T-helper 1 cell (primary cell): Measurements from ENCODE around the gene NRM.
A peak's percentile ranks its signal among the peaks of the same experiment; 100 is the strongest.
"Not testable (repeated sequence)": the region's sequence is repeated elsewhere in the genome, so short reads cannot be mapped to it uniquely, and the experiment has no call there.

Experiments
- DNase-seq, 5 donors: peaks; one replicate each; pipeline ENCODE4 v3.0.0-alpha.2; 2012 to 2020

The NRM gene

DNA sequence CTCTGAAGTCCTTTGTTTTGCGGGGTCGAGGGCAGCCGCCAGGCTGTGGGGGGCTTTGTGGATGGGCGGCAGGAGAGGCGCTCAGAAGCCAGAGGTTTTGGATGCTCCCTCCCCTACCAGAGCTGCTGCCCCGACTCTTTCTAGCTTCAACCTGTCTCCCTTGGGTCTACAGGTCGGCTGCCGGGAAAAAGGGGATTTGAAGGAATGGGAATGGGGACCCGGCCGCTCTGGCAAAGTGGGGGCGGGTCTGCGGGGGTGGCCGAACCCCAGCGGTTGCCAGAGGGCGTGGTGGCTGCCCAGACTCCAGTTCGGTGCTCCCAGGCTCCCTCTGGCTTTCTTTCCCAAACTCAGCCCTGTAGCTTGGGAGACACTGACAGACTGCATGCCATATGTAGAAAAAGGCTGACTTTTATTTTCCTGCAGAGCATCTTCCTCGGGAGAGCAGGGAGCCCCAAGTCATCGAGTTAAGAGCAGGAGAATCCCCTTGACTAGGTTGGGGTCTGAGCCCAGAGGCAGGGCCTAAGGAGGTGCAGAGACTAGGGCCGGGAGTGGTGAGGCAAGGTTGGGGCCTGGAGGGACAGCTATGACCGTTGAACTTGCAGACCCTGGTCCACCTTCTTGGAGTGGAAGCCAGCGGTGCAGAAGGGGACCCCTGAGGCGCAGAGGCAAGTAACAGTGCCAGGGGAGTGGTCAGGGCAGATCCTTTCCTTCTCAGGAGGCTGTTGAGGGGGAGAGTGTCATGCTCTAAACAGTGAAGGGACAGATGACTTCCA, 2.9 kb downstream of the NRM start:
- no peak for DNase-seq

DNA sequence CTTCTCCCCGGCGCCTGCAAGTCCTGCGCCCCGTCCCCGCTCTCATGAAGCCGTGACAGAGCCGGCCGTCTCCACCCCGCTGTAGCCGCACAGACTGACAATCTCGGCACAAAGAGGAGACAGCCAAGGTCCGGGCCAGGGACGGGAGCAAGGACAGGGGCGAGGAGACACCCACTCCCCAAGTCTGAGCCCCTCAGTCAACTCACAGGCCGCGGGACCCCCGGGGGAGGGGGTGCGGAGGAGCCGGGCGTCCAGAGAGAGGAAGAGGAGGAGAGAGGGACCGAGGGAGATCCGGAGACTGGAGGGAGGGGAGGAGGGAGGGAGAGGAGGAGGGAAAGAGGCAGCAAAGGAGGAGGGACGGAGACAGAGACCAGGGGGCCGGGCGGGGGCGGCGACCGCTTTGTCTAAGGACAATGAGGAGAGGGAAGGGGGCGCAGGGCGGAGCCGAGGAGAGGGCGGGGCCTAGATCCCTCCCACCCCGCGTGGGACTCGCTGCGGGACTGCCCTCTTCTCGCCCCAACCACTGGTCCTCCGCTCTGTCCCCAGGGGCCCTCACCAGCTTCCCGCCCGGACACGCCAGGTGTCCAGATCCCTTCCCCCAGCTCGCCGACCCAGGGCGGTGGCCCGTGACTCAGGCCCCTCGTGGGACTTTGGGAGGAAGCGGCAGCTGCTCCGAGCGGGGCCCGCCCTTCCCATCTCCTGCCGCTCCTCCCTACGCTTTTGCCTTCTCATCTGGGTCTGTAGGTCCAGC, 3.7 kb downstream of the NRM start:
- peak; percentile 68 to 80 (median 71) for DNase-seq

DNA sequence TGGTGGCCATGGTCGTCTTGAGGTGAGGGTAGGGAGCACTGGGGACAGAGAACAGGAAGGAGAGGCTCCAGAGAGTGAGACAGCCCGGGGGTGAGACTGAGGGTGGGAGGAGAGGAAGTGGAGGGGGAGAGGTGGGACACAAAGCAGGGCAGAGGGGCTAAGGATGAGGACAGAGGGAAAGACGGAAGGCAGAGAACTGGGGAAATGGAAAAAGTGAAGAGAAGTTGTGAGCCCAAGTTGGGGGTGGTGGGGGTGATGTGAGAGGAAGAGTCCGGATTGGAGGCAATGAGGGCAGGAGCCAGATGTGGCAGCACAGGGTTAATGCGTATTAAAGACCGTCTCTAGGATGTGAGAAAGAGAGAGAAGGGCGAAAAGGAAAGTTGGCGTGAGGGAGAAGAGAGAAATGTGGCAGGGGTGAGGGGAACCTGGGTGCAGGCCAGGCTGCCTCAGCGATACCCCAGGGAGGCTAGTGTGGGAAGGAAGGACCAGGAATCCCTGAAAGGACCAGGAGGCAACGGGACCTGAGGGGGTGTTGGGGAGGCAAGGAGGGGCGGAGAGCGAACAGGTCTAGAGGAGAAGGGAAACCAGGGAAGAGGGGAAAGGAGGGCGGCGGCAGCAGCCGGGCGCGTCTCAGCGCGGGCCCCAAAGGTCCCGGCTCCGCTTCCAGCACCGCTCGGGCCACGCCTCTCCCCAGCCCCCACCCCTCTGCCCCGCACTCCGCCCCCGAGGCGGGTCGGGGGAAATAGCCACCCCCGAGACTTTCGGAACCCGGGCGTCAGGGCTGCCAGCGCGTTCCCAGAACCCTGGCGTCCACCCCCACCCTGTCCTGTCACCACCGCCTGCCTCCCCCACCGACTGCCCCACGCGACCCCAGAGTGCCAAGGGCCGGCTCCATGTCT, 4.5 kb downstream of the NRM start, which contains the start of gene PPP1R18:
TSS of gene PPP1R18 (minus strand) at position 637 of the 899 bp plus-strand sequence. CDS start at position 10, 627 bp downstream.
- DNase-seq = peak; percentile 68 to 82 (median 80)

DNA sequence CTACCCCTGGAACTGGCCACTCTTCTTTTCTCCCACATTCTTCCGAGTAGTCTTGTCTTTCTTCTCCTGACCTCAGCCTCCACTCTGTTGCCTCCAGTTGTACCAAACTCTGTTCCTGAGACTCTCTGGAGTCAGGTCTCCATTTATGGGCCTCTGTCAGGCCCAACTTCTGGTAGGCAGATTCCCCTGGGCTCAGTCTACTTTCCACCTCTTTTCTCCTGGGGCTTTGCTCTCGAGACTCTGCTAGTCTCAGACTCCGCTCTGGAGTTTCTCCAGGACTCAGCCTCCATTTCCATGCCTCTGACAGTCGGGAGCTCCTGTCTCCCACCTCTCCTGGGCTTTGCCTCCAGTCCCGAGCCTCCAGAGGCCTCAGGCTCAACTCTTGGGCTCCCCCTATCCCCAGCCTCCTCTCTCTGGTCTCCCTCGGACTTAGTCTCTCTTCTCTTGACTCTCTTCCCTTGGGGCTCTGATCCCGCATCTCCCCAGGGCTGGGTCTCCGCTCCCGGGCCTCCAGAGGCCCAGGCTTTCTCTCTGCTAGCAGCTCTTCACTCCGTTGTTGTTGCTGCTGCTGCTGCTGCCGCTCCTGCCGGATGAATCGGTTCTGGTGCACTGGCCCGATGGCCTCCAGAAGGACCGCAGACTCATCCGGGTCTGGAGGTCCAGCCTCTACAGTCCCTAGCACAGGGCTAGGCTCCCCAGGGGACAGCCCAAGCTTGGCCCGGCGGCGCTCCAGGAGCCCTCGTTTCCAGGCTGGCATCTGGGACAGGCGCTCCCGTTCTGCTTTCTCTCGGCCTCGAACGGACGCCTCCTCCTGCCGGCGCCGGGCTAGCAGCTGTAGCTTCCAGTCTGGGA, 5.4 kb downstream of the NRM start:
- peak in 1 of 5 donors; percentile 46 for DNase-seq

DNA sequence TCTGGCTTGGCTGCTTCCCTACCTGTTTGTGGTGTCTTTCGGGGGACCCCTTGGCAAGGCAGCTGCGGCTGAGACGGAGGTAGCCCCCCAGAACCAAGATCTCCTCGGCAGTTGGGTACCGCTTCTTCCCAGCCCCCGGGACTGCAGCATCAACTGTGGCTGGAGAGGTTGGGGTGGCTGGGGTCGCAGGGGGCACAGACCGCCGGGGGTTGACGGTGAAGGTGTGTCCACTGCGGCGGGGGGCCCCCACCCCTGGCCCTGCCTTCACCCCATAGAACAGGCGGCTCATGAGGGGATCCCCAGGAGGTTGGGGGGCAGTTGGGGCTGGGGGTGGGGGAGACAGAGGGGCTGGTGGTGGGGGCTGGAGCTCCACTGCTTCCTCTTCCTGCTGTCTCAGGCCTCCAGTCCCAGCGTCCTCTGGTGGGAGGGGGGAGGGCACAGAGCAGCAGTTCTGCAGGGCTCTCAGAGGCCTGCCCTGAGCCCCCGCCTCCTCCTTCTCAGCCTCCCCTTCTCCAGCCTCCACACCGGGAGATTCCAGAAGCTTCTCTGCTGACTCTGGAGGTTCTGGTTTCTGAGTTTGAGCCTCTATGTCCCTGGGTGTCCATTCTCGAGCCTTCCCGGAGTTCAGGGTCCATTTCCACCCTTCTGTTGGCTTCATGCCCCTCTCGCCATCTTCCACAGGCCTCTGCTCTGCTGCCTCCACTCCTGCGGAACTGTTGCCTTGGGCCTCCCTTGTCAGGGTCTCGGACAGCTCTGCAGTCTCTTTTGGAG, 6.2 kb downstream of the NRM start:
- DNase-seq = peak; percentile 24 to 71 (median 32)

- DNase-seq = no peak
Measured at GRCh38 chr6:30683980-30684338, 6.8 kb downstream of the NRM start.

GRCh38 chr6:30683183-30683979, 7.4 kb downstream of the NRM start:
- DNase-seq = no peak

DNA sequence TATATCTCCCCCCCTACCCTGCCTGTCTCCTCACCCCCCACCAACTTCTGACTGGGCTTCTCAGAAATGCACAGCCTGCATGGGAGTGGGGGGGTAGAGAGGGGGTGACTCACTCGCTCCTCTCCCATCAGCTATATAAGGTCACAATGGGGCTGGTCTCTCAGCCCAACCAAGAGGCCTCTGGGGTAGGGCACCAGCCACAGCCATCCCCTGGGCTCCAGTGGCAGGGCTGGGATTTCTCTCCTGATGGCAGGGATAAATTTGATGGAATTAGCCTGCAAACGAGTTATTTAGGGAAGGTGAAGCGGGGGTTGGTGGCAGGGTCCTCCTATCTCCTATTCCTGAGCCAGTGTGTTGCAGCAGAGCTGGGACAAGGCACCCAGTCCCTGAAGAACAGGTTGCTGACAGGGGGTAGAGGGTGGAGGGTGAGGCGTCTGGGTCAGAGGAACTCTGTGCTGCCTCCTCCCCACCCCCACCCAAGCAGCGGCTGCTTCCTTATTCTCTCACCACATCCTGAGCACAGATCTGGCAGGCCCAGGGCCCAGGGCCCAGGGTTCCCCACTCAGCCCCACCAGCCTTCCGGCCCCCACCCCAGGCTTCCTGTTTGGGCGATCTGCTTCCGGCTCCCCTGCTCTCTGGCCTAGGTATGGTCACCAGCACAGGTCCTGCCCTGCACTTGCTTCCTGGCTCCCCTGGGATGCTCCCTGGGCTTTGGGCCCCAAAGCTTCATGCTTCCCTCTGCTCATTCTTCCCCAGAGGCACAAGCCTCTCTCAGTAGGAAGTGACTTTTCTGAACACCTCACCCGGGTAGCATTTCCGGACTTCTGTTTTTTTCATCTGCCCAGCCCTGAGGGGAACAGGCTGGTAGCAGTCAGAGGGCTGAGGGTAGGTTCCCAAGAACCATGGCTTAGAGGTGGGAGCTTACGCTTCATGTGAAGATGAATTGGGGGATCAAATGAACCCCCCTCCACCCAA, 8.4 kb downstream of the NRM start:
- DNase-seq = peak; percentile 81 to 97 (median 82)

DNA sequence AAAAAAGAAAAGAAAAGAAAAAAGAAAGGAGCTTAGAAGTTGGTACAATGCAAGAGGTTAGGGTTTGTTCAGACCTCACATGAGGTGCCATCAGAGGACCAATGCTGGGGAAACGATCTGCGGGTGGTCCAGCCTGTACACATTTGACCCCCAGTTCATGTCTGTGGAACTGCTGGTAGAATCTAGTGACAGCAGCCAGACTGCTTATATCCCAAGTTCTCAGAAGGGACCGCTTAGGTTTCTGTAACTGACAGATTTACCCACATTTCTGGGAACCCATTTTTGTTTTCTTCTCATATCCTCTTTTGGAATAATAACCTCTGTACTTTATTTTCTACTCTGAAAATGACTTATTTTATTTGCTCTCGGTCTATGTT, 9.0 kb downstream of the NRM start:
- DNase-seq = no peak

DNA sequence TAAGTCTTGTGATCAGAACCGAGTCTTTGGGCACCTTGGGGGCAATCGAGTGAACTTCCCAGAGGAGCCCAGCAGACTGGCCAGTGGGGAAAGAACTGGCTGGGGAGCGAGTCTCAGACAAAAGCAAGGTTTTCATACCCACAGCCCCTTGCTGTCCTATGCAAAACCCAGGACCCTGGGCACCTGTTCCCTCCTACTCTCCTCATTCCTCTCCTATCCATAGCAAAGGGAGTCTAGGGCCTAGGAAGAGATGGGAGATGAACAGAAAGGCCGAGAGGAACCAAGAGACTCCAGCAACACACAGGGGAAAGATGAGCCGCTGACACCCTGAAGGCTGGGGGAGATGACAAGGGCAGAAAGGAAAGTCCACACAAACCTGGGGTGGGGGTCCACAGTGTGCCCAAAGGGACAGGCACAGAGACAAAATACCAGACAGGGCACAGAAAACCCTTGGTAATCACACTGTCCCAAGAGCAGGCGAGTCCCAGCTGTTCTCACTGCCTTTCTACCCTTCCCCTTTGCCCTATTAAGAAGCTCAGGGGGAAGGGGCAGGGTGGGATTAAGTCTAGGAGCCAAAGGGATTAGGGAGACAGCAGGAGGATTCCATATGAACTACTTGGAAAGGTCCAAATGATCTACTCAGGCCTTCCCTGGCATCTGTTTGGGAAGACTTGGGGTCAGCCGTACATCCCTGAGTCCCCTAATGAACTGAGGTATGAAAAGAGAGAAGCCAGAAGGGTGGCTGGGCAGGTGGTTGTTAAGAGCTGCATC, 10.8 kb downstream of the NRM start:
- no peak for DNase-seq

DNA sequence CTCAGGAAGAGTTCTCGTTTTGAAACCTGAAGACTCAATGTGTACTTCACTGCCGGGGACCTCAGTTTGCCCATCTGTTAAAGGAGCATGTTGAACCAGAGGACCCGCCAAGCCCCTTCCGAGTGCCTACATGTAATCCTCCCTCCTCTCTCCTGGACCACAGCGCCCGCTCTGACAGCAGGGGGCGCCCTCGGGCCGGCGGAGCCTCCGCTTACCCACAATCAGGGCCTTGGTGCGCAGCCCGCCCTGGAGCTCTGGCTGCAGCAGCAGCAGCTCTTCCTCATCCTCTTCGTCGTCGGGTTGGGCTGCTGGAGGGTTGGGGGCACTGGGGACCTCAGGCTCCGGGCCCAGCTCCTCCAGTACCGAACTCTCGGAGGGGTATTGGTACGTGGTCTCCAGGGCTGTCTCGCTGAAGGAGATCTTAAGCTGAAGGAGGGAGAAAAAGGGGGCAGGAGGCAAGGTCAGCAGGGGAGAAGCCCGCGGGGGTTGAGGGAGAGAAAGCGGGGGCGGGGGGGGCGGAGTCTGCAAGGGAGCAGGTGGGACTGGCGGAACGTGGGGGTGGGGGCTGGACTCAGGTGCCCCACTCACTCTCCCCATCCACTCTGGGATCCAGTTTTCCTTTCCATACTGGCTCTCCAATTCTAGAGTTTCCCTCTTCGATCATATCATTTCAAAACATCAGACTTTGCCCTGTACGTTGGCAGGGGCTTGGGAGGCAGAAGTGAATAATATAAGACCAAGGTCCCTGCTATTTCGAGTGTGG, 11.6 kb downstream of the NRM start:
- DNase-seq = peak; percentile 78 to 91 (median 87)

DNA sequence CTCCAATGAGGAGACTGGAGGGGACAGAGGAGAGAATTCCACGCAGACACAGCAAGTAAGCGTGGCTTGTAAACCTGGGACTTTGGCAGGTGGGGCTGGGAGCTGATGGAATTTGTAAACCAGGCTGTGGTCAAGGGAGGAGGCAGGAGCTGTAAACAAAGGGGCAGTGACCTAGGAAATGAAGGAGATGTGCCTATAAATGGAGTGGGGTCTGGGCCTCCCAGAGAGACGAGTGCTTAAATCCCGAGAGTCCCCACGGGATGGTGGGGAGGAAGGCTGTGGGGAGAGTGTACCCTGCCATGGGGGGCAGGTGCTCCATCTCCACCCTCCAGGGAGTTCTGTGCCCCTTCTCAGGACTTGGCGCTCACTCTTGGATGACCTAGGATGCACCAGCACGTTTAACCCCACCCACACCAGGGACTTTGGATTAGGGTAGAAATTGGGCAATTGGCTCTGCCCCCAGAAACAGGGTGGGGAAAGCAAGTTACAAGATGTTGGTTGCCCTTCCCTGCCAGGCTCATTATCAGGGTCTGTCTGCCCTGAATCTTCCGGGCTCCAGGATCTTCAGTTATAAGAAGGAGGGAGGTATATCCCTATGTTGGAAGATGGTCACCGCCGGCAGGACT, 14.0 kb downstream of the NRM start:
- DNase-seq = no peak

DNA sequence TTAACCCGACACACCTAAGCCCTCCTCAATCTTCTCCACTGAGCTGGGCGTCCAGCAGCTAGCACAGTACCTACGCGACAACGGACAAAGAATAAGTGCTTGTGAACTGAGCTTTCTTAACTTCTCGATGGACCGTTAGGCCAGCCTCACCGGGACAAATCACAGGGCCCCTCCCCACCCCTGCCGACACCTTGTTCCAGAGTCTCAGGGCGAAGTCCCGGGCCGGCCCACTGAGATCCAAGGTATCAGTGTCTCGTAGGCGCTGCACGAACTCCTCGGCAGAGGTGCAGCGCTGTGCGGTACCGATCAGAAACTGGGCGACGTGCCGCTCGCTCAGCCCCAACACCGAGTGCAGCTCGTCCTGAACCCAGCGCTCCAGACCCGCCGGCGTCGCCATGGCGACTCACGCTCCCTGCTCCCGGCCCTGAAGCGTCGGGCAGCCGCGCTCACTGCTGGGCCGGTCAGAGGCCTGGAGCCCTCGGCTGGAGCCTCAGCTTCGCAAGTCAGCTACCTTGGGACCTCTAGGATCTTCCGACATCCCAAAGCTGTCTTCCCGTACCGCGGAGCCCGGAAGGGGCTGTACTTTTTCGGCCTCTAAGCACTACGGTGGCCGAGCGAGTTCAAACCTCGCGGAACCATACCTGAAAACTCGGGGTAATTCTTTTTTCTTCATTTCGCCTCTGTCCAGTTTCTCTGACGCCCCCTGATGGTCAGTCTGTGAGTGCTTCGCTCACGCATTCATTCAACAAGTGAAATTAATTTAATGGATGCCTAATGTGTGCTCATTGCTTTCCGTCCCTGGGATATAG, 18.1 kb downstream of the NRM start, which contains the start of gene DHX16:
TSS of gene DHX16 (minus strand) at position 562 of the 809 bp plus-strand sequence. CDS start at position 397, 165 bp downstream.
- DNase-seq = peak; percentile 69 to 91 (median 85)

- DNase-seq = no peak
Measured at GRCh38 chr6:30670760-30671527, 19.8 kb downstream of the NRM start.

GRCh38 chr6:30666300-30666699, 24.5 kb downstream of the NRM start:
- not testable (repeated sequence) for DNase-seq
